ENCODE measurements around the gene RPL29. TPM values are rescaled to one million over a fixed set of nuclear protein-coding genes. Genes with fewer than 3 reads are reported as not detected.

RPL29 gene
- total and polyA plus RNA-seq, 4 donors = 711 to 2,402 (median 1,234) TPM

- no peak for TF ChIP-seq CTCF (IDR thresholded peaks at IDR 0.05; ENCODE audit: control extremely low read depth, extremely low read depth)
- DNase-seq (no peak), ATAC-seq (ENCODE audit: insufficient read depth, low FRiP score) (no peak)
- Histone ChIP-seq H3K4me1 (ENCODE audit: control insufficient read depth in 5 of 5, insufficient read depth in 5 of 5, low read length in 5 of 5) (peaks cover 0 to 28% (median 16%) of the 10 kb centered on the region in 5 donors), H3K9ac (ENCODE audit: insufficient read depth in 1 of 2, low read length in 2 of 2) (no peak overlapping the region), H3K27me3 (ENCODE audit: control insufficient read depth in 3 of 3, insufficient read depth in 3 of 3, low read length in 2 of 3) (no peaks in the 10 kb centered on the region), H3K4me3 (no peak overlapping the region), H3K27ac (ENCODE audit: low read depth in 1 of 2, low read length in 1 of 2) (no peak overlapping the region), H3K36me3 (ENCODE audit: control insufficient read depth in 4 of 4, insufficient read depth in 4 of 4, low read length in 4 of 4) (peaks cover 0 to 8% (median 3%) of the 10 kb centered on the region in 4 donors), H3K9me3 (ENCODE audit: control insufficient read depth in 4 of 4, insufficient read depth in 3 of 4, low read length in 3 of 4) (no peaks in the 10 kb centered on the region)
- 80 to 88% methylated on average over 4 of the region's 4 CpGs for WGBS, 2 donors
Observed at GRCh38 chr3:51978143-51978502, 17.6 kb downstream of the RPL29 start.

- 84 to 85% methylated on average over 9 of the region's 9 CpGs for WGBS, 2 donors
- ATAC-seq (ENCODE audit: insufficient read depth, low FRiP score) (no peak), DNase-seq (no peak)
- H3K27ac ChIP-seq (ENCODE audit: low read depth in 1 of 2, low read length in 1 of 2) = no peak overlapping the region
- H3K4me1 ChIP-seq (ENCODE audit: control insufficient read depth in 5 of 5, insufficient read depth in 5 of 5, low read length in 5 of 5) = peaks cover 0 to 26% (median 14%) of the 10 kb centered on the region in 5 donors
- no peak overlapping the region for H3K9ac ChIP-seq (ENCODE audit: insufficient read depth in 1 of 2, low read length in 2 of 2)
- TF ChIP-seq CTCF (IDR thresholded peaks at IDR 0.05; ENCODE audit: control extremely low read depth, extremely low read depth) = no peak
- H3K27me3 ChIP-seq (ENCODE audit: control insufficient read depth in 3 of 3, insufficient read depth in 3 of 3, low read length in 2 of 3) = no peaks in the 10 kb centered on the region
- peaks cover 0 to 8% (median 3%) of the 10 kb centered on the region in 4 donors for H3K36me3 ChIP-seq (ENCODE audit: control insufficient read depth in 4 of 4, insufficient read depth in 4 of 4, low read length in 4 of 4)
- no peaks in the 10 kb centered on the region for H3K9me3 ChIP-seq (ENCODE audit: control insufficient read depth in 4 of 4, insufficient read depth in 3 of 4, low read length in 3 of 4)
- no peak overlapping the region for H3K4me3 ChIP-seq
Observed at GRCh38 chr3:51977446-51978142, 18.1 kb downstream of the RPL29 start.

GRCh38 chr3:51975852-51976549 is 19.7 kb downstream of the RPL29 start:
- DNase-seq (peak; percentile 85 to 89 (median 87)), ATAC-seq (ENCODE audit: insufficient read depth, low FRiP score) (no peak)
- TF ChIP-seq CTCF (IDR thresholded peaks at IDR 0.05; ENCODE audit: control extremely low read depth, extremely low read depth) = no peak
- H3K9ac ChIP-seq (ENCODE audit: insufficient read depth in 1 of 2, low read length in 2 of 2) = no peak overlapping the region
- peaks cover 0 to 6% (median 3%) of the 10 kb centered on the region in 4 donors for H3K36me3 ChIP-seq (ENCODE audit: control insufficient read depth in 4 of 4, insufficient read depth in 4 of 4, low read length in 4 of 4)
- H3K4me1 ChIP-seq (ENCODE audit: control insufficient read depth in 5 of 5, insufficient read depth in 5 of 5, low read length in 5 of 5) = peaks cover 0 to 19% (median 10%) of the 10 kb centered on the region in 5 donors
- H3K27me3 ChIP-seq (ENCODE audit: control insufficient read depth in 3 of 3, insufficient read depth in 3 of 3, low read length in 2 of 3) = no peaks in the 10 kb centered on the region
- peak overlapping the region in 1 of 2 donors; percentile 87 for H3K27ac ChIP-seq (ENCODE audit: low read depth in 1 of 2, low read length in 1 of 2)
- H3K4me3 ChIP-seq = no peak overlapping the region
- no peaks in the 10 kb centered on the region for H3K9me3 ChIP-seq (ENCODE audit: control insufficient read depth in 4 of 4, insufficient read depth in 3 of 4, low read length in 3 of 4)
- WGBS, 2 donors = 32 to 34% methylated on average over 46 of the region's 46 CpGs

Measured in lung (tissue), 12 donors.